Endothelial cell (in vitro differentiated cells): Measurements from ENCODE around the gene CCR4. TPM values are rescaled to one million over a fixed set of nuclear protein-coding genes. Genes with fewer than 3 reads are reported as not detected.
"Not testable (repeated sequence)": the region's sequence is repeated elsewhere in the genome, so short reads cannot be mapped to it uniquely, and the experiment has no call there.

Source experiments
- DNase-seq: peaks from one replicate; pipeline ENCODE4 v3.0.0; 2021; ENCODE audit warnings: low spot score
- H3K27ac Mint-ChIP-seq: one replicate; pipeline ENCODE4 v1.8.0; 2021; ENCODE audit warnings: mixed read lengths, inconsistent platforms; ENCODE audit not compliant: unreplicated experiment
- H3K27me3 Mint-ChIP-seq: one replicate; pipeline ENCODE4 v1.8.0; 2021; ENCODE audit warnings: mild to moderate bottlenecking, moderate library complexity, mixed read lengths, inconsistent platforms; ENCODE audit not compliant: unreplicated experiment
- H3K36me3 Mint-ChIP-seq: one replicate; pipeline ENCODE4 v1.8.0; 2021; ENCODE audit warnings: mild to moderate bottlenecking, low read depth, mixed read lengths, inconsistent platforms; ENCODE audit not compliant: unreplicated experiment
- H3K4me1 Mint-ChIP-seq: one replicate; pipeline ENCODE4 v1.8.0; 2021; ENCODE audit warnings: mild to moderate bottlenecking, mixed read lengths, inconsistent platforms; ENCODE audit not compliant: unreplicated experiment
- H3K4me3 Mint-ChIP-seq: one replicate; pipeline ENCODE4 v1.8.0; 2021; ENCODE audit warnings: mild to moderate bottlenecking, mixed read lengths, inconsistent platforms; ENCODE audit not compliant: unreplicated experiment
- H3K9me3 Mint-ChIP-seq: one replicate; pipeline ENCODE4 v1.8.0; 2021; ENCODE audit warnings: mixed read lengths, inconsistent platforms; ENCODE audit not compliant: unreplicated experiment
- CTCF ChIP-seq: fragments of 200-600 bp; sonication (generic); IDR thresholded peaks from one replicate; pipeline ENCODE4 v1.5.0; 2021; ENCODE audit warnings: antibody characterized with exemption; ENCODE audit not compliant: unreplicated experiment
- total RNA-seq: library from RNA; stranded (reverse); fragmentation: NEBNext Ultra II Directional; extraction: Animal tissue kit (Norgen Biotek cat#: 25700); gene quantifications from one replicate; pipeline ENCODE4 v1.2.1, GENCODE V29; 2021; ENCODE audit not compliant: unreplicated experiment

CCR4 gene
- total RNA-seq, 1 donor from 2014 or later = 0.08 TPM

- H3K9me3 Mint-ChIP-seq = no peaks in the 10 kb centered on the region
- H3K4me3 Mint-ChIP-seq = no peak overlapping the region
- peak; percentile 41 for DNase-seq
- no peaks in the 10 kb centered on the region for H3K4me1 Mint-ChIP-seq
- no peaks in the 10 kb centered on the region for H3K27me3 Mint-ChIP-seq
- H3K27ac Mint-ChIP-seq = no peak overlapping the region
- peak; percentile 75 for TF ChIP-seq CTCF
- H3K36me3 Mint-ChIP-seq = no peaks in the 10 kb centered on the region
Observed at GRCh38 chr3:32934150-32934742, 17.2 kb upstream of the CCR4 start.

GRCh38 chr3:32937331-32937730 is 14.1 kb upstream of the CCR4 start:
- H3K36me3 Mint-ChIP-seq = no peaks in the 10 kb centered on the region
- H3K9me3 Mint-ChIP-seq = no peaks in the 10 kb centered on the region
- H3K27me3 Mint-ChIP-seq = peaks cover 7% of the 10 kb centered on the region
- H3K27ac Mint-ChIP-seq = no peak overlapping the region
- no peak for TF ChIP-seq CTCF
- no peak for DNase-seq
- no peak overlapping the region for H3K4me3 Mint-ChIP-seq
- H3K4me1 Mint-ChIP-seq = no peaks in the 10 kb centered on the region

GRCh38 chr3:32939531-32940284 is 11.7 kb upstream of the CCR4 start:
- not testable (repeated sequence) for H3K27me3 Mint-ChIP-seq, H3K9me3 Mint-ChIP-seq, H3K36me3 Mint-ChIP-seq, H3K4me3 Mint-ChIP-seq, H3K4me1 Mint-ChIP-seq, H3K27ac Mint-ChIP-seq, DNase-seq

- no peak overlapping the region for H3K4me3 Mint-ChIP-seq
- DNase-seq = no peak
- no peaks in the 10 kb centered on the region for H3K9me3 Mint-ChIP-seq
- no peaks in the 10 kb centered on the region for H3K36me3 Mint-ChIP-seq
- no peak overlapping the region for H3K27ac Mint-ChIP-seq
- H3K27me3 Mint-ChIP-seq = peaks cover 7% of the 10 kb centered on the region
- TF ChIP-seq CTCF = no peak
- no peaks in the 10 kb centered on the region for H3K4me1 Mint-ChIP-seq
Observed at GRCh38 chr3:32940726-32941125, 10.7 kb upstream of the CCR4 start.

GRCh38 chr3:32945136-32945535 is 6.3 kb upstream of the CCR4 start:
- TF ChIP-seq CTCF = no peak
- H3K4me3 Mint-ChIP-seq = no peak overlapping the region
- no peaks in the 10 kb centered on the region for H3K9me3 Mint-ChIP-seq
- H3K27ac Mint-ChIP-seq = no peak overlapping the region
- no peaks in the 10 kb centered on the region for H3K4me1 Mint-ChIP-seq
- peaks cover 9% of the 10 kb centered on the region for H3K27me3 Mint-ChIP-seq
- DNase-seq = no peak
- H3K36me3 Mint-ChIP-seq = no peaks in the 10 kb centered on the region

- DNase-seq, H3K4me1 Mint-ChIP-seq, H3K27ac Mint-ChIP-seq, H3K9me3 Mint-ChIP-seq, H3K36me3 Mint-ChIP-seq, H3K27me3 Mint-ChIP-seq, H3K4me3 Mint-ChIP-seq: not testable (repeated sequence)
Observed at GRCh38 chr3:32945598-32945997, 5.8 kb upstream of the CCR4 start.
